K562 (cell line): ENCODE data around the gene EHBP1L1. TPM values are rescaled to one million over a fixed set of nuclear protein-coding genes. Genes with fewer than 3 reads are reported as not detected.

Source experiments
- BCOR ChIP-seq: fragments of 450-650 bp; IDR thresholded peaks from 2 replicates; pipeline ENCODE4 v1.6.1; 2016
- BHLHE40 ChIP-seq: IDR thresholded peaks from 2 replicates; pipeline ENCODE4 v1.6.1; 2011; ENCODE audit warnings: low read length, improper control_type of control experiment
- GTF2F1 ChIP-seq: IDR thresholded peaks from 2 replicates; pipeline ENCODE4 v1.6.1; 2011; ENCODE audit warnings: low read depth, low read length, improper control_type of control experiment
- KAT2B ChIP-seq: IDR thresholded peaks from one replicate; pipeline ENCODE4 v1.6.1; 2012; ENCODE audit warnings: low read depth, mild to moderate bottlenecking, control low read depth, inconsistent platforms, low read length, moderate library complexity
- KHSRP ChIP-seq: fragments of 450-650 bp; IDR thresholded peaks from 2 replicates; pipeline ENCODE4 v1.6.1; 2017
- MAFK ChIP-seq: IDR thresholded peaks from 2 replicates; pipeline ENCODE4 v1.6.1; 2011; ENCODE audit warnings: low read length, improper control_type of control experiment
- MYNN ChIP-seq, 2 experiments: sonication (generic); formaldehyde crosslinking in 1 of 2; IDR thresholded peaks; 2 replicates each; pipeline versions ENCODE4 v1.5.0 to v1.6.1; 2016 to 2020; ENCODE audit warnings: antibody characterized with exemption in 1 of 2, missing genetic modification reagents in 1 of 2
- NFRKB ChIP-seq: fragments of 450-650 bp; IDR thresholded peaks from 2 replicates; pipeline ENCODE4 v1.6.1; 2016; ENCODE audit warnings: low read depth
- TSC22D4 ChIP-seq: fragments of 450-650 bp; IDR thresholded peaks from 2 replicates; pipeline ENCODE4 v1.6.1; 2016; ENCODE audit warnings: missing genetic modification characterization, missing biosample characterization, control low read depth
- ZNF324 ChIP-seq: fragments of 250-450 bp; sonication (Bioruptor Pico); IDR thresholded peaks from 2 replicates; pipeline ENCODE4 v1.4.0; 2020; ENCODE audit warnings: mild to moderate bottlenecking
- ZNF384 ChIP-seq: IDR thresholded peaks from 2 replicates; pipeline ENCODE4 v1.6.1; 2012; ENCODE audit warnings: low read depth, low read length, improper control_type of control experiment
- ZNF79 ChIP-seq: fragments of 250-450 bp; sonication (Bioruptor Pico); IDR thresholded peaks from 2 replicates; pipeline ENCODE4 v1.4.0; 2020; ENCODE audit warnings: low read depth, mild to moderate bottlenecking, moderate library complexity
- polyA plus RNA-seq, 8 experiments: library from polyadenylated mRNA; depleted of rRNA in 4 of 8; stranded (reverse) in 5 of 8; unstranded in 3 of 8; fragments of >200 nt; fragmentation: Nextera tagmentation in 2 of 8; fragmentation: Illumina TruSeq in 1 of 8; extraction: Ambion mirVana in 2 of 8; extraction: Trizol in 1 of 8; gene quantifications; 2 replicates each; pipeline versions ENCODE4 v1.2.1 to v1.2.3, GENCODE V29; 2011 to 2014; ENCODE audit warnings: inconsistent platforms in 1 of 8, missing spikeins in 1 of 8
- total RNA-seq, 7 experiments: library from RNA; depleted of rRNA in 6 of 7; stranded (reverse); fragments of >200 nt in 6 of 7; fragmentation: Illumina TruSeq in 2 of 7; extraction: Trizol in 2 of 7; gene quantifications; 2 replicates each; pipeline versions ENCODE4 v1.2.1 to v1.2.3, GENCODE V29; 2011 to 2021; ENCODE audit warnings: low replicate concordance in 1 of 7
- TF ChIP-seq, protein P1 (sequence below): fragments of 250-450 bp; sonication (Bioruptor Pico); IDR thresholded peaks from 2 replicates; pipeline ENCODE4 v1.4.0; 2020
- TF ChIP-seq, protein P2 (sequence below): sonication (generic); formaldehyde crosslinking; IDR thresholded peaks from 2 replicates; pipeline ENCODE4 v1.4.0; 2020; ENCODE audit warnings: mild to moderate bottlenecking, missing genetic modification reagents
- TF ChIP-seq, protein P3 (sequence below): sonication (generic); formaldehyde crosslinking; IDR thresholded peaks from 2 replicates; pipeline ENCODE4 v1.9.0; 2022; ENCODE audit warnings: mild to moderate bottlenecking, missing genetic modification reagents
- TF ChIP-seq, protein P4 (sequence below): fragments of 450-650 bp; formaldehyde crosslinking; IDR thresholded peaks from 2 replicates; pipeline ENCODE4 v1.4.0; 2020; ENCODE audit warnings: mild to moderate bottlenecking, moderate library complexity

Gene EHBP1L1
- total and polyA plus RNA-seq, 9 of the 15 experiments (the other 6 are each of a cell fraction or from before 2014, with no cell fraction given): 0.03 to 87.1 (median 26.3) TPM

DNA sequence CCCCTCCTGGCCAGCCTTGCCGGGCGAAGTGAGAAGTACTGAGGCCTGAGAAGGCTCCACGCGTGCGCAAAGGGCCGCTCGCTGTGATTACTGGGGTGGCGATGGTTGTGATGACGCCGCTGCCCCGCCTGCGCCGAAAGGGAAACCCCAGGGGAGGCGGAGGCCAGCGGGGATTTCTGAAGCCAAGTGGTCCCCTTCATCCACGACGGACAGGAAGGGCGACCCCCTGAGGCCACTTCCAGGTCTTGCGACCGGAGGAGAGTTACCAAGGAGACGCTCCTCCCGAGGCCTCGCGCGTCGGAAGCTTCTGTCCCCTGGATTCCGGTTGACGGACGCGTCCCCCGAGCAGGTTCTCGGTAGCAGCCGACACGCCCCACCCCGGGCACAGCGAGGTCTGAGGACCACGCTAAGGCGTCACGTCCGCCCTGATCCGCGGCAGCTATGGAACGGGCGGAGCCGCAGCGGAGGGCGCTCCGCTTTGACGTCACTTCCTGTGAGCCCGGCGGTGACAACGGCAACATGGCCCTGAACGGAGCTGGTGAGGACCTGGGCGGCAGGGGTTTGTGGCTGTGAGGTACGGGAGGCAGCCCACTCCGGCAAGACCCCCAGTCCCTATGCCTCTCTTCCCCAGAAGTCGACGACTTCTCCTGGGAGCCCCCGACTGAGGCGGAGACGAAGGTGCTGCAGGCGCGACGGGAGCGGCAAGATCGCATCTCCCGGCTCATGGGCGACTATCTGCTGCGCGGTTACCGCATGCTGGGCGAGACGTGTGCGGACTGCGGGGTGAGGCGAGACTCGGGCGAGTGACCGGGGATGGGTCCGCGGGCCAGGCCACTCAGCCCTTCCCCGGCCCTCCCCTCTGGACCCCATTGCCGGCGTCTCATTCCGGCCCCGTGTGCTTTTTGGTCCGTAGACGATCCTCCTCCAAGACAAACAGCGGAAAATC is 5.6 kb upstream of the EHBP1L1 start, which contains the start of gene ZNRD2 (continued):
- TF ChIP-seq MAFK (no peak), ZNF384 (no peak), KAT2B (no peak), GTF2F1 (peak; percentile 31; the same call in 1 of the 2 replicates), ZNF324 (CRISPR knock-in tag) (no peak), ZNF79 (CRISPR knock-in tag) (no peak), NFRKB (peak; percentile 28; the same call in 1 of the 2 replicates), MYNN (IDR thresholded peaks at IDR 0.05) (0 out of 2 replicates have a peak, but pooled peaks have one; percentile 10), MYNN (CRISPR knock-in tag; IDR thresholded peaks at IDR 0.05) (no peak), TSC22D4 (tag) (no peak), BCOR (no peak), BHLHE40 (peak; percentile 34; the same call in 1 of the 2 replicates), KHSRP (peak; percentile 75)
- TF ChIP-seq, protein P1, sequence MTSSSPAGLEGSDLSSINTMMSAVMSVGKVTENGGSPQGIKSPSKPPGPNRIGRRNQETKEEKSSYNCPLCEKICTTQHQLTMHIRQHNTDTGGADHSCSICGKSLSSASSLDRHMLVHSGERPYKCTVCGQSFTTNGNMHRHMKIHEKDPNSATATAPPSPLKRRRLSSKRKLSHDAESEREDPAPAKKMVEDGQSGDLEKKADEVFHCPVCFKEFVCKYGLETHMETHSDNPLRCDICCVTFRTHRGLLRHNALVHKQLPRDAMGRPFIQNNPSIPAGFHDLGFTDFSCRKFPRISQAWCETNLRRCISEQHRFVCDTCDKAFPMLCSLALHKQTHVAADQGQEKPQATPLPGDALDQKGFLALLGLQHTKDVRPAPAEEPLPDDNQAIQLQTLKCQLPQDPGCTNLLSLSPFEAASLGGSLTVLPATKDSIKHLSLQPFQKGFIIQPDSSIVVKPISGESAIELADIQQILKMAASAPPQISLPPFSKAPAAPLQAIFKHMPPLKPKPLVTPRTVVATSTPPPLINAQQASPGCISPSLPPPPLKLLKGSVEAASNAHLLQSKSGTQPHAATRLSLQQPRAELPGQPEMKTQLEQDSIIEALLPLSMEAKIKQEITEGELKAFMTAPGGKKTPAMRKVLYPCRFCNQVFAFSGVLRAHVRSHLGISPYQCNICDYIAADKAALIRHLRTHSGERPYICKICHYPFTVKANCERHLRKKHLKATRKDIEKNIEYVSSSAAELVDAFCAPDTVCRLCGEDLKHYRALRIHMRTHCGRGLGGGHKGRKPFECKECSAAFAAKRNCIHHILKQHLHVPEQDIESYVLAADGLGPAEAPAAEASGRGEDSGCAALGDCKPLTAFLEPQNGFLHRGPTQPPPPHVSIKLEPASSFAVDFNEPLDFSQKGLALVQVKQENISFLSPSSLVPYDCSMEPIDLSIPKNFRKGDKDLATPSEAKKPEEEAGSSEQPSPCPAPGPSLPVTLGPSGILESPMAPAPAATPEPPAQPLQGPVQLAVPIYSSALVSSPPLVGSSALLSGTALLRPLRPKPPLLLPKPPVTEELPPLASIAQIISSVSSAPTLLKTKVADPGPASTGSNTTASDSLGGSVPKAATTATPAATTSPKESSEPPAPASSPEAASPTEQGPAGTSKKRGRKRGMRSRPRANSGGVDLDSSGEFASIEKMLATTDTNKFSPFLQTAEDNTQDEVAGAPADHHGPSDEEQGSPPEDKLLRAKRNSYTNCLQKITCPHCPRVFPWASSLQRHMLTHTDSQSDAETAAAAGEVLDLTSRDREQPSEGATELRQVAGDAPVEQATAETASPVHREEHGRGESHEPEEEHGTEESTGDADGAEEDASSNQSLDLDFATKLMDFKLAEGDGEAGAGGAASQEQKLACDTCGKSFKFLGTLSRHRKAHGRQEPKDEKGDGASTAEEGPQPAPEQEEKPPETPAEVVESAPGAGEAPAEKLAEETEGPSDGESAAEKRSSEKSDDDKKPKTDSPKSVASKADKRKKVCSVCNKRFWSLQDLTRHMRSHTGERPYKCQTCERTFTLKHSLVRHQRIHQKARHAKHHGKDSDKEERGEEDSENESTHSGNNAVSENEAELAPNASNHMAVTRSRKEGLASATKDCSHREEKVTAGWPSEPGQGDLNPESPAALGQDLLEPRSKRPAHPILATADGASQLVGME (CRISPR knock-in tag): peak; percentile 73; the same call in 1 of the 2 replicates
- TF ChIP-seq, protein P2, sequence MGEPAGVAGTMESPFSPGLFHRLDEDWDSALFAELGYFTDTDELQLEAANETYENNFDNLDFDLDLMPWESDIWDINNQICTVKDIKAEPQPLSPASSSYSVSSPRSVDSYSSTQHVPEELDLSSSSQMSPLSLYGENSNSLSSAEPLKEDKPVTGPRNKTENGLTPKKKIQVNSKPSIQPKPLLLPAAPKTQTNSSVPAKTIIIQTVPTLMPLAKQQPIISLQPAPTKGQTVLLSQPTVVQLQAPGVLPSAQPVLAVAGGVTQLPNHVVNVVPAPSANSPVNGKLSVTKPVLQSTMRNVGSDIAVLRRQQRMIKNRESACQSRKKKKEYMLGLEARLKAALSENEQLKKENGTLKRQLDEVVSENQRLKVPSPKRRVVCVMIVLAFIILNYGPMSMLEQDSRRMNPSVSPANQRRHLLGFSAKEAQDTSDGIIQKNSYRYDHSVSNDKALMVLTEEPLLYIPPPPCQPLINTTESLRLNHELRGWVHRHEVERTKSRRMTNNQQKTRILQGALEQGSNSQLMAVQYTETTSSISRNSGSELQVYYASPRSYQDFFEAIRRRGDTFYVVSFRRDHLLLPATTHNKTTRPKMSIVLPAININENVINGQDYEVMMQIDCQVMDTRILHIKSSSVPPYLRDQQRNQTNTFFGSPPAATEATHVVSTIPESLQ (CRISPR knock-in tag): peak; percentile 85
- TF ChIP-seq, protein P3, sequence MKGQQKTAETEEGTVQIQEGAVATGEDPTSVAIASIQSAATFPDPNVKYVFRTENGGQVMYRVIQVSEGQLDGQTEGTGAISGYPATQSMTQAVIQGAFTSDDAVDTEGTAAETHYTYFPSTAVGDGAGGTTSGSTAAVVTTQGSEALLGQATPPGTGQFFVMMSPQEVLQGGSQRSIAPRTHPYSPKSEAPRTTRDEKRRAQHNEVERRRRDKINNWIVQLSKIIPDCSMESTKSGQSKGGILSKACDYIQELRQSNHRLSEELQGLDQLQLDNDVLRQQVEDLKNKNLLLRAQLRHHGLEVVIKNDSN (CRISPR knock-in tag): peak; percentile 33; the same call in 1 of the 2 replicates
- TF ChIP-seq, protein P4, sequence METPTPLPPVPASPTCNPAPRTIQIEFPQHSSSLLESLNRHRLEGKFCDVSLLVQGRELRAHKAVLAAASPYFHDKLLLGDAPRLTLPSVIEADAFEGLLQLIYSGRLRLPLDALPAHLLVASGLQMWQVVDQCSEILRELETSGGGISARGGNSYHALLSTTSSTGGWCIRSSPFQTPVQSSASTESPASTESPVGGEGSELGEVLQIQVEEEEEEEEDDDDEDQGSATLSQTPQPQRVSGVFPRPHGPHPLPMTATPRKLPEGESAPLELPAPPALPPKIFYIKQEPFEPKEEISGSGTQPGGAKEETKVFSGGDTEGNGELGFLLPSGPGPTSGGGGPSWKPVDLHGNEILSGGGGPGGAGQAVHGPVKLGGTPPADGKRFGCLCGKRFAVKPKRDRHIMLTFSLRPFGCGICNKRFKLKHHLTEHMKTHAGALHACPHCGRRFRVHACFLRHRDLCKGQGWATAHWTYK (CRISPR knock-in tag): peak; percentile 84; the same call in 1 of the 2 replicates
